Activated T-cell treated with anti-CD3 and anti-CD28 coated beads for 1 hour (primary cell): ENCODE data around the gene NTRK3.

Experiments used
- DNase-seq: peaks from one replicate; pipeline ENCODE4 v3.0.0-alpha.2; 2020; ENCODE audit warnings: low read depth

Gene NTRK3

GRCh38 chr15:87977907-87978306 is 278.6 kb downstream of the NTRK3 start:
- DNase-seq, result no peak

DNA sequence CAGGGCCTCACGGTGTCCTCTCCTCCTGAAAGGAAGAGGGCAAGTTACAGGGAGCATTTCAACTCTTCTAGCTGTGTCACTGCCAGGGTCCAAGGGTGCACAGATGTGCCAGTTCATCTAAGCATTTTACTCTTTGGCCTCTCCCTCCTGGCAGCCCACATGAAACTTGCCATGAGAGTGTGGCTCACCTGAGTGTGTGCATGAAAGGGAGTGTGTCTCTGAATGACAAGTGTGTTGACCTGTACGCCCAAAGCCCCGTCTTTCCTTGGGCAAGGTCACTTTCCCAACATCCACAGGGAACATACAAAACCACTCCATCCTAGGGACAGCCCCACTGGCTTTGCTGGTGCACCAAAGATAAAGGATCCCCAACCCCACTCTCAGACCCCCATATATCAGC is 280.0 kb downstream of the NTRK3 start:
- no peak for DNase-seq

DNA sequence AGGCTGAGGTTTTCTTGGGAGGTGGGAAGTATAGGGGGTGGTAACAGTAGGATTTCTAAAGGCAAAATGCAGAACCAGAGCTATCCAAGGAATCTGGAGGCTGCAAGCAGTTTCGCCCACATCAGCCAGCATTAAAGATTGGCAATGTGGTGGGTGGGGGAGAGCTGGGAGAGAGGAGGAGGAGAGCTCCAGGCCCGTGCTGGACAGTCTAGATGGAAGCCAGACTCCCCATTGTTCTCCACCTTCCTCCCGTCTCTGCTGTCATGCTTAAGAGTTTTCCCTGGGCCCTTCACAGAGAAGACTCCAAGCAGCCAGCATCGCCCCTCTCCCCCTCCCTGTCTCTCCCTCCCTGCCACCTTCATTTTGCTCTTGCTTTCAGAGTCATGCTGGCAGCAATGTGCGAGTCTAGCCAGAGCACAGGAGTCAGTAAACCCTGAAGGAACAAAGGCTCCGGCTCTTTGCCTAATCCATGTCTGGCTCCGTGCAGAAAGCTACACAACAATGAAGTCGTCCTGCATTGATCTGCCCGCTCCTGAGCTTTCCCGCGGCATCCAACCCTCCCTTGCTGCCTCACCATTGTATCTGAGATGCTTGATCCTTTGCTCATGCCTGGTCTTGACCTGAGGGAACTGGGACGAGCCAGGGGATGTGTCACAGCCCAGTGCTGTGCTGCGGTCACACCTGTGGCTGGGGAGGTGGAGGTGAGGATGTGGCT is 282.9 kb downstream of the NTRK3 start:
- no peak for DNase-seq

- DNase-seq, result no peak
Measured at GRCh38 chr15:87971076-87971475, 285.5 kb downstream of the NTRK3 start.

DNA sequence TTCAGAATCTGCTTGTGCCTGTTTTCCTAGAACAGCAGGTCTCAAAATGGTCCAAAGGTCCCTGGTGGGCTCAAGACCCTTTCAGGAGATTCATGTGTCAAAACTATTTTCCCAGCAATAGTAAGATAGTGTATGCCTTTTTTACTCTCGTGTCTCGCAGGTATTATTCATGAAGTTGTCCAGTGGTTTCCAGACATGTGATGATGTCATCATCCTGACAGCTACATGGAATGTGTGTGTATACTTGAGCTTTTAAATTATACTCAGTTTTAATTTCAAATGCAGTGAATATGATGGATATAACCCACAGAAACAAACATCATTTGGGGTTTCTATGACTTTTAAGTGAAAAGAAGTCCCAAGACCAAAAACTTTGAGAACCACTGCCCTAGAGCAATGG is 288.6 kb downstream of the NTRK3 start:
- DNase-seq, result no peak

- DNase-seq, result no peak
Measured at GRCh38 chr15:87965304-87965703, 291.2 kb downstream of the NTRK3 start.

DNA sequence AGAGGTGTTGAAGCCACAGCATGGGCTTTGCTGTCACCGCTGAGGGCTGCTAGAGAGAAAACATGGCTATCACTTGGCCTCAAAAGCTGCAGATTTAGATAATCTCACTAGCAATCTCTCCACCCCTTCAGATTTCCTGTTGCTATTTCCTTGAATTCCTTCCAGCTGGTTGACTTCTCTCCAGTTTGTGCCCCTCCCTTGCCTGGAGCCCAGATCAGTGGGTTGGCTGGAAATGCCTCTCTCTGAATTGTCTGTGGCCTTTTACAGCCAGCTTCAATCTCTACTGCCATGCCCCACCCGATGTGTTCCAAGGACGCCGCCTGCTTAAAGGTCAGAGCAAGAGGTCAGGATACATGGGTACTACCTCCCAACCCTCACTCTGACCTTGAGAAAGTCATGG is 294.1 kb downstream of the NTRK3 start:
- DNase-seq, result no peak

GRCh38 chr15:87961851-87962420 is 294.6 kb downstream of the NTRK3 start:
- no peak for DNase-seq

DNA sequence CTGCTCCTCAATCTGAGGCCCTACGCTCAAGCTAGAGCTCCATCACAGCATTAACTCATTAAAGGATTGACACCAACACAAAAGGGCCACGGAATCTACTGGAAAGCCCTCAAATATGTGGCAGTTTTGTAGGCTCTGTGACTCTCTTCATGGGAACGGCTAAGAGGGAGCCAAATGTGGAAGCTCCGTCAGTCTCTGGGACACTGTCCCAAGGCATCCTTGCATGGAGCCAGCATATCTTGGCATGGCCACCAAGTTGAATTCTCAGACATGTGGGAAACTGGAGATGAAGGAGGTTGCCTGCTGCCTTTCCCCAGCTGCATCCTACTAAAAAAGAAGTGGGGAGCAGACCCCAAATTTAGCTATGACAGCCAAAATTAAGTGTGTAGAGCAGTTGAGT is 296.9 kb downstream of the NTRK3 start:
- DNase-seq, result no peak

DNA sequence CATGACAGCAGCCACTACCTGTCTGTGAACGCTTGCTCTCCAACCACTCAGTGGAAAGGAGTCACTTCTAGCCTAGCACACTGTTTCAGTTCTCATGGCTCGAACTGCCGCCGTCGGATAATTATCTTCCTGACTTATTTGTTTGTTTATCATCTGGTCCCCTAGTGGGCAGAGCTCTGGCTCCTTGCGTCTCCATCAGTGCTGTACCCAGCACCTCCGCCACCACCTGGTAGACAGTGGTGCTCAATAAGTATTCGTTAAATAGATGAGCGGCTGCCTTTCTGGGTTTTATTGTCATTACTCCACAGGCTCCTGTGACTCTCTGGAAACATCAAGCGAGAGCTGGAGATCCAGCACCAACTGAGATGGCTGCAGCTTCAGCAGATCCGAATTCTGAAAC is 297.5 kb downstream of the NTRK3 start:
- DNase-seq, result no peak

GRCh38 chr15:87955284-87955909 is 301.1 kb downstream of the NTRK3 start:
- no peak for DNase-seq

DNA sequence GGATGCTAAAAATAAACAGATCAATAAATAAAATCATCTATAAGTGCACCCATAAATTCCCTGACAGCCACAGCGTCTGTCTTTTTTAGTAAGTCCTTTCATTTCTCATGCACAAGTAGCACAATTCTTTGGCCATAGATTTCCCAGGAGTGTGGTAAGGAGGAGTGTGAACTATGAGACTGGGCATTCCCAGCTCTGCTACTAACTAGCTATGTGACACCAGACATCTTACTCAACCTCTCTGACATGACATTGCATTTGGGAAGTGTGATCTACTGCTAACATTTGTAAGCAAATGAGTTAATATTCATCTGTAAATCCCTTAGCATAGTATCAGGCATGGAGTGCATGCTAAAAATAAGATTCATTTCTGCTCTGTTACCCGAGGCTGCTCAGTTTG is 301.7 kb downstream of the NTRK3 start:
- no peak for DNase-seq

DNA sequence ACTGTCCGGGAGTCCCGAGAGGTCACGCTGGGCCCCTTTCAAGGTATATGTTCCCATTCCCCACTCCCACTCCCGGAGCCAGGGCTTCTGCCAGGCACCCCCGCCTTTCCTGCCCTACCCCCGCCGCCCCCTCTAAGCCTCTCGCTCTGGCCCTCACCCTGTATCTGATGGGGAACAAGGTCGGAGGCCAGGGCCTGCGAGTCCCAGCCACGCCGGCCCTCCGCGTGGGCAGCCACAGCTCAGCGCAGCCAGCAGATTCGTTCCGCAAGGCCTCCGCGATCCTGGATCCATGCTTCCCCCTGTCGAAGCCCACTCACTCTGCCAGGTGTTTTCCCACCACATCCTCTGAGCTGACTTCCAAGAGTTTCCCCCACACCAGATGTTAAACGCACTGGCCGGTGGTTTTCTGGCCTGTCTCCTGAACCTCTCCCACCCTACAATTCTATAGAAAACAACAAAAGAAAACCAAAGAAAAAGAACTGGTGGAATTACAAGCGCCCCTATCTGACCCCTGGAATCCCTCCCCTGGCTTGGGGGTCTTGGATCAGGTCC is 303.7 kb downstream of the NTRK3 start:
- DNase-seq, result no peak

DNA sequence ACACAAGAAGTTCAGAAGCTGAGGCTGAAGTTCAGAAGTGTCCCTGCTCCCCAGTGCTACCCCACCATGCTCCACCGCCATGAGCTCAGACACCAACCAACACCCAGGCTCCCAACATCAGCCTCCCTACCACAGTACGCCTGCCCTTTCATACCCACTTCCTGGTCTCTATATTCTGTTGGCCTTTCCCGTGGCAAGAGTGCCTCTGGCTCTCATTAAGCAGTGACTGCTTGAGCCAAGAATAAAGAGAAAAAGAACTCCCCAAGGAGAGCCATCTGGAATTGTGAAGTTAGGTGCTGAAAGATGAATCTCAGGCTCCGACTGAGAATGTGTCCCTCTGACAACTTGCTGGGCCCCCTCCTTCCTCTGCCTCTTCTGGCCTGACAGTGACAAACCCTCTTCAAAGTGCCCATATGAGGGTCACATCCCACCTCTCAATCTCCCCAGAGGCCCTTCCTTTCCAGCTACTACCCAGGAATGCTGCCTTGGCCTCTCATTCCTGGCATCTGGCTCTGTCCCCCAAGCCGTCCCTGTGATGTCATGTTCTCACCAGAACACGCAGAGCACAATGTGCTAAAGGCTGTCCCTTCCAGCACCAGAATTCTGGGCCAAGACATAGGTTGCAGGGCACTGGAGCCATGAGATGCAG is 306.8 kb downstream of the NTRK3 start:
- DNase-seq, result no peak

GRCh38 chr15:87949151-87949574 is 307.4 kb downstream of the NTRK3 start:
- DNase-seq, result no peak

DNA sequence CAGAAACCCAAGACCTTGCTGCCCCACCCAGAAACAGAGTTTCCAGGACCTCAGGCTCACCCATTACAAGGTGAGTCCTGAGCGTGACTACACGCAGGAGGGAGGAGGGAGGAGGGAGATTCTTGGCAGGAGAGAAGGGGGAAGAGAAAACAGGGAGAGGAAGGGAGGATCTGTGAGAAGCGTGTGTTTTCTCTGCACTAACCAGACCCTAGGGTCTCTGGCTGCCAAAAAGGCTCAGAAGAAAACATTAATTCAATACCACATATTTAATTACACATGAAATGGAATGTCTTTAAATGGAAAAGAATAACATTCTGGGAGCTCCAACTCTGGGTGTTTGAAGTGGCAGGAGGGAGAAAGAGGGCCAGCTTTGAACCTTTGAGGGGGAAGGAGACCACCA is 309.0 kb downstream of the NTRK3 start:
- no peak for DNase-seq

DNA sequence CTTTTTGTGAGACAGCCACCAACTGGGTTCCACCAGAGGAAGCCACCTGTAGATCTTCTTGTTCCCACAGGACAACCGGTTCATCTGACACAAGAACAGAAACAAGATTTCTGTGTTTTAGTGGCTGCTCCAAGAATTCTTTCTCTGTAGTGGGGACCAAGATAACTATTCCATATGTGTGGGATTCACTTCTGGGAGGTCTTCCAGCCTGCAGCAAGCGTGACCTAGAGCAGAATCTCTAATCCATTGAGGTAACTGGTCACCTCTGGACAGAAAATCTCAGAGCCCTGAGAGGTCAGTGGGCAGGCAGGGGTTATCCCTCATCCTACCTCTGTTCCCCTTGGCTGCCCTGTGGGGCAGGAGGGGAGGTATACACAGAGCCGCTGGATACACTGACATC is 311.3 kb downstream of the NTRK3 start:
- DNase-seq, result no peak

DNA sequence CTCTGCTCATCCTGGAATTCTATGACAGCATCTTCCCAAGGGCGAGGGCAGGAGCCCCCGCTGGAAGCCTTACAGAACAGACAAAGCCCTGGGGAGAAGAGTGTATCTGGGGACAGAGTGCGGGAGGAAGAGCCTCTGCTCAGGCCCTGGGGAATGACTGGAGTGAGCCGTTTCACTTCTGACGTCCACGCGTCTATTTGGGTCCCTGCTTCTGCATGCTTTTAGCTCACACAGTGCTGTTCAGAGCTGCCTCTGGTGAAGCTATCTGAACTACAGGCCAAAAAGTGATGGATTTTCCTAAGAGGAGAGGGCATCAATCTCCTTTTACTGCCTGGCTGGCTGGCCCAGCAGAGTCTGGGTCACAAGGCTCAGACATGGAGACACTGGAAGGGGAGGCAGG is 311.8 kb downstream of the NTRK3 start:
- no peak for DNase-seq

DNA sequence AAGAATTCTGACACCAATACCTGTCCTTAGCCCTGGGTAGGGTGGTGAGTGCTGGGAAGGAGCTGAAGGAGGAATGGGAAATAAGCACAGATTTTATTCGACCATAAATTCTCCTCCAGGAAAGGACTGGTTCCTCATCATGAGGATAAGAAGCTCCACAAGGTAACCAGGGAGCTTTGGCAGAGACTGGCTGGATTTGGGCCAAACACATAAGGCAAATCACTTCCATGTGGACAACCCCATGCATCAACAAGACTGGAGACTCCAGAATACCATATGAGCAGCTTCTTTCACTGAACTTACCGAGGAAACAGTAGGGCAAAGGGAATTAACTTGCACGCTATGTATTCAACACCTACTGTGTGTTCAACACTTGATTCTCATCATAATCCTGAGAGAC is 312.5 kb downstream of the NTRK3 start:
- no peak for DNase-seq

DNA sequence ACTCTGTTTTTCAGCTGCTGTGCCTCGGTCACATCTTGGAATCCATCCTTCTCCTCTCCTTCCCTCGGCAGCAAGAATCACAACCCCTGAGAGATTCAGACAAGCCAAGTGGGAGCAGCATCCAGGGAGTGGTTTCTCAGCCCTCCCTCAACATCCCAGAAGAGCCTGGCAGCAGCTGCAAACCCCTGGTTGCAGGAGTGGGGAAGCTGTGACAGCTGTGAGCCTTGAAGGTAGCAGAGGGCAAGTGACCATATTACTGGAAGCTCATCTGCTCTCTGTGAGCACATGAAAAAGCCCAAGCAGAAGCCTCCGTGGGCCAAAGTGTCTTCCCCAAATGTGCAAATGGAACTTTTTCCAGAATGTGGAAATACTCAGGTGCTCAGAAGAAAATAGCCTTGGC is 312.9 kb downstream of the NTRK3 start:
- DNase-seq, result no peak

GRCh38 chr15:87942316-87942715 is 314.2 kb downstream of the NTRK3 start:
- no peak for DNase-seq

DNA sequence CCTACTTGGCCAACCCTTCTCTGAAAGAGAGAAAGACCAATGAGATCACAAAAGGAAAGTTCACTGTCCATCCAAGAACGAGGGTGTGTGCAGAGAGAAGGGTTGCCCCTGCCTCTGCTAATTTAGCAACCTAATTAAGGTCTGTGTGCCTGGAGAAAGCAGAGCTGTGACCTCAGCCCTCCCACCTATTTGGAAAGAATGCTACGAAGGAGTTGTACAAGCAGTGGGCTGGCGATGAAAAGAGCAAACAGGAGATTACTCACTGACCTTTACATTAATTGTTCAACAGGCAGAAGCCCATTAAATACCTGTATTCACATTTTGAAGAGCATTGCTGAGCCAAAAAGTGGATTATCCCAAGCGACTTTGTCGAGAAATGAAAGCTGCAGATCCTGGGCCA is 314.9 kb downstream of the NTRK3 start:
- DNase-seq, result no peak

GRCh38 chr15:87940768-87941167 is 315.8 kb downstream of the NTRK3 start:
- DNase-seq, result no peak
